ENCODE data around the gene CDK16.

CDK16 gene

GRCh38 chrX:47218280-47218919 lies at the start of gene CDK16:
TSS of gene CDK16 (plus strand) at chrX:47218681. CDS start at chrX:47223558, 4,877 bp downstream.
- DNase-seq, result peak; percentile 85

GRCh38 chrX:47169273-47169672 lies 49.2 kb upstream of the CDK16 start:
- DNase-seq, result no peak

DNA sequence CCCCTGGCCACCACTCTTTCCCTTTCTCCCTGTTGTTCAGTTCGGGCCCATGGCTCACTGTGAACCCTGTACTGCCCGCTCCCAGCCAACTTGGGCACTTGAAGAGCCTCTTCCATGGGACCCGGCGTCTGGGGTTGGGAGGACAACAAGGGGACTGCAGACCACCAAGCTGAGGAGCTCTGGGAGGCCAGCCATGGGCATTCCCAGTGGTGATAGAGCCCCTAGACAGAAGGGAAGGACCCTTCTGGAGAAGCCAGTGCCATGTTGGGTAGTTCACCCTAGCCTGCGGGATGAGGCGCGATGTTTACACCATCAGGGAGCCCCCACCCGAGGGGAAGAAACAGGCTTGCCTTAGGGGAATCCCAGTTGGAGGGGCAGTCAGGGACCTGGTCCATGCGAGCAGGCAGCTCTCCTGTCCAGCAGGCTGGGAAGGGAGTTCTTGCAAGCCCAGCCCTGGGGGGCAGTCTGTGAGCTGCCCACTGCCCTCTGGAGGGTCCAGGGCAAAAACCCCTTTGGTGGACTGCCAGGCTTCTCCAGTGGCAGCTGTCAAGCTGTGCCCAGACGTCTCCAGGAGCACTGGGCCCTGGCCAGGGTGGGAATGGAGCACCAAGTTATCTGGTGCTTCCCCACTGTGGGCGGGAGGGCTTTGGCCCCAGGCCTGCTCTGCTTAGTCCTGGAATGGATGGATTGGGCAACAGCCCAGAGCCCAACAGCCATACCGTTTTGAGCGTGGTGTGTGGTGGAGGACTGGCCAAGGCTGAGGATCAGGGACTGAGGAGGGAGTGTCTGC lies 48.6 kb upstream of the CDK16 start:
- DNase-seq, result peak; percentile 25

GRCh38 chrX:47170861-47171692 lies 47.4 kb upstream of the CDK16 start:
- peak; percentile 27 for DNase-seq

- no peak for DNase-seq
Measured at GRCh38 chrX:47171996-47172395, 46.5 kb upstream of the CDK16 start.

DNA sequence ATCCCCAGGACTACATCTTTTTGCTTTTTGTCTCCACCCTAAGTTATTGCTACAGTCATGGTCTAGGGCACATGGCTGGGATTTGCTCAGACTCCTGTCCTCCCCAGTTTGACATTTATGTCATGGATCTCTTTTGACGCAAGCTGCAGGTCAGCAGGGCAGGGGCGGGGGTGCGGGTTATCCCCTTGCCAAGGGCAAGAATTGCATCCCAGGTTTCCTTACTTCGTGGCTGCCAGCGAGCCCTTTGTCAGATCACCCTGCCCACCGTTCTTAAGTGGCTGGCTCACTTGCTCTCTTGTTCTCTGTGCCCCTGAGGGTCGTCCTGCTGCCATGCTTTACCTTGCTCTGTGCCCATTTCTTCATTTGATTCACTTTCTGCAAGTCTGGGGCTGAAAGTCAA lies 45.9 kb upstream of the CDK16 start:
- DNase-seq, result no peak

- peak; percentile 23 for DNase-seq
Measured at GRCh38 chrX:47172971-47173792, 45.3 kb upstream of the CDK16 start.

DNA sequence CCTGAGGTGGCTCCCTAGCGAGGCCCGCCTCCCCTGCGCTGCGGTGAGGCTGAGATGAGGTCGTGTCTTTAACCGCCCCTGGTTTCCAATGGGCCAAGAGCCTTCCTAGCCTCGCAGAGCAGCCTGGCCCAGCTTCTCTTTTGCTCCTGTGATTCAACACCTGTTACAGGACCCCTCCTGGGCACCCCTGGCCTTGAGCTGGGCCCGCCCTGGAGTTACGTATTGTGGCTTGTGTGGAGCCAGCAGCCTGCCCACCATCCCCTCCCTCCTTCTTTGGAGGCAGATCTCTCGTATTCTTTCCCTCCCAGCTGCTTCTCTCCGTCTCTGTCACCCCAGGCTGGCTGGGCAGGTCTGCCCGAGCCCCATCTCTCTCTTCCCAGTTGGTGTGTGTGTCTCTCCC lies 44.1 kb upstream of the CDK16 start:
- DNase-seq, result no peak

DNA sequence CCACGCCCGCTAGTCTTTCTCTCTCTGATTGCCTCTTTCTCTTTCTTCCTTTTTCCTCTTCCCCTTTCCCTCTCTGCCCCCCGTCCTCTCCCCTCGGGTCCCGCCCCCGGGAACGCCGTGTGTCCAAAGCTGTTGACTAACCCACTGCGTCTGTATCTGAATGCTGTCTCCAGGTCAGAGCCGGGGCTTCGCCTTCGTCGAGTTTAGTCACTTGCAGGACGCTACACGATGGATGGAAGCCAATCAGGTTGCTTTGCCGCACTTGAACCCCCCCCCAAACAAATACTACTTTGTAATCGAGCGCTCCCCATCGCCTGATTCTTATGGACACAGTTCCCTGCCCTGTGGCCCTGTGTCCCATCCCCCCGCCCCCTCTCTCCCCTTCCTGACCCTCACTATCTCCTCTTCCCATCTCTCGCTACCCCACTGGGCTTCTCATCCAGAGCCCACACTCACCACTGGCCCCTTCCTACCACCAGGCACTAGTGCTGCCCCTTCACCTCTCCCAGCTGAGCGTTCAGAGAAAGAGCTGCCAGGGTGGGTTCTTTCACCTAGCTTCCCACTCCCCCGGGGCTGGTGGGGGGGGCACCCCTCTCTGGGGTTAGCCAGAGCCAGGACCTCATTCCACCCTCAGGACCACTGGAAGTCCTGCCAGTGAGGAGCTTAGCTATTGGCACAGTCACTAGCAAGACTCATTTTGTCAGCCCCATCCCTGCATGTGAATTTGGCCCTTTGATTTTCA lies 43.5 kb upstream of the CDK16 start:
- no peak for DNase-seq

GRCh38 chrX:47175588-47175980 lies 42.9 kb upstream of the CDK16 start:
- no peak for DNase-seq

DNA sequence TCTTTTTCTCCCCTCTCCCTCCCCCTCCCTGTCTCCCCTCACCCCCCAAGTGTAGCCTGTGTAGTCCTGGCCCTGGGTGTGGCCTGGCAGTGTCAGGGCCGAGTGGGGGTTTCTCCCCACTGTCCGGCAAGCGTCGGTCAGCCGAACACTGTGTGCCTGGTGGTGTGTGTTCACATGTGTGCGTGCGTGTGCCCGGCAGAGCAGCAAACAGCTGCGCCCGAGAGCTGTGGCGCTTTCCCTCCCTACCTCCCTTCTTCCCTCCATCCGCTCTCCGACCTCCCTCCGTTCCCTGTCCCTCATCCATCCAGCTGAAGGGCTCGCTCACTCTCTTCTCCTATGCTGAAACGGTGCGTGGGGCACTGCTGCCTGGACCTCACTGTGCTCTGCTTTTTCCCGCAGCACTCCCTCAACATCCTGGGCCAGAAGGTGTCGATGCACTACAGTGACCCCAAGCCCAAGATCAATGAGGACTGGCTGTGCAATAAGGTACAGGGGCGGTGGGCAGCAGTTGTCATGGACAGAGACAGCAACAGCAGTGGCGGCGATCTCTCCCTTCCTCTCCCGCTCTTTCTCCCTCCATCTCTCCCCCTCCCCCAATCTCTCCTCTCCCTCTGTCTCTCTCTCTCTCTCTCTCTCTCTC lies 42.3 kb upstream of the CDK16 start:
- DNase-seq, result peak; percentile 24

- DNase-seq, result no peak
Measured at GRCh38 chrX:47177079-47177478, 41.4 kb upstream of the CDK16 start.

GRCh38 chrX:47178337-47178736 lies 40.1 kb upstream of the CDK16 start:
- no peak for DNase-seq

DNA sequence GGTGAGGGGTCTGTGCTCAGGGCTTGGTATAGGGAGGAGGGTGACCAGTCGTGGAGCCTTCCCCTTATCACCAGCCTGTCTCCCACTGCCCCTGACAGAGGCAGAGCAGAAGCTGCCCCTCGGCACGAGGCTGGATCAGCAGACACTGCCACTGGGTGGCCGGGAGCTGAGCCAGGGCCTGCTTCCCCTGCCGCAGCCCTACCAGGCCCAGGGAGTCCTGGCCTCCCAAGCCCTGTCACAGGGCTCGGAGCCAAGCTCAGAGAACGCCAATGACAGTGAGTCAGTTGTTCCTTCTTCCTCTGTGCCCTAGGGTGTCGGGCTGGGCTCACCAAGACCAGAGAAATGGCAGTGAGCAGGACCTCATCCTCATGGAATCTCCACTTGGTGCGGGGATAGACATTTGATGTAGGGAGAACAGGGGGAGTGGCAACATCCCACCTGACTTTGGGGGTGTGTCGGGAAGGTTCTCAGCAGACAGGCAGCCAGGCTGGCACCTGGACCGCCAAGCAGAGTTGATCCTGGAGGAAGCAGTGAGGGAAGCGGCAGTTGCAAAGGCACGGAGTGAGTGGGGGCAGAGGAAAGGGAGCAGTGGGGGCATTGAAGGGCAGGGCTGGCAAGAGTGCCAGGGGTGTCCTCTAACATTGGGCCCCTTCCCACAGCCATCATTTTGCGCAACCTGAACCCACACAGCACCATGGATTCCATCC lies 39.1 kb upstream of the CDK16 start:
- DNase-seq, result no peak

- DNase-seq, result no peak
Measured at GRCh38 chrX:47179928-47180255, 38.6 kb upstream of the CDK16 start.

DNA sequence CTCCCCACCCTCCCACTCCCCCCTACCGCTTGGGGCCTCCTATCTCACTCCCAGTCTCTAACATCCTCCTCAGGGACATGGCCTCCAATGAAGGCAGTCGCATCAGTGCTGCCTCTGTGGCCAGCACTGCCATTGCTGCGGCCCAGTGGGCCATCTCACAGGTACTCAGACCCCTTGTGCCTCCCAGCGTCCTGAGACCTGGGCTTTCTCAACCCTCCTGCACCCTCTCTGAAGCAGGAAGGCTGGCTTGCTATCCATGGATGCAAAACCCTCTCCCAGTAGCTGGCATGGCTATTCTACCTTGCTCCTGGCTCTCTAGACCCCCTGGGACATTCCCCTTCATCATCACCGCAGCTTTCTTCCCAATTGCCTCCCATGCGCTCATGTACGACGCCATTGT lies 38.1 kb upstream of the CDK16 start:
- DNase-seq, result no peak

- no peak for DNase-seq
Measured at GRCh38 chrX:47181301-47181700, 37.2 kb upstream of the CDK16 start.

- DNase-seq, result no peak
Measured at GRCh38 chrX:47182106-47182700, 36.3 kb upstream of the CDK16 start.

- no peak for DNase-seq
Measured at GRCh38 chrX:47184486-47184885, 34.0 kb upstream of the CDK16 start.

- DNase-seq, result no peak
Measured at GRCh38 chrX:47185241-47185640, 33.2 kb upstream of the CDK16 start.
